HepG2 (cell line): ENCODE results near the gene ALG1L2. TPM values are rescaled to one million over a fixed set of nuclear protein-coding genes. Genes with fewer than 3 reads are reported as not detected.
A peak's percentile ranks its signal among the peaks of the same experiment; 100 is the strongest.

Experiments
- FOXP1 ChIP-seq, 2 experiments: fragments of 450-650 bp in 1 of 2; IDR thresholded peaks; 2 replicates each; pipeline ENCODE4 v1.6.1; 2017 to 2018; ENCODE audit warnings: antibody characterized with exemption in 1 of 2
- GZF1 ChIP-seq: sonication (generic); formaldehyde crosslinking; IDR thresholded peaks from 2 replicates; pipeline ENCODE4 v1.5.1; 2020; ENCODE audit warnings: mild to moderate bottlenecking, missing genetic modification reagents
- MIXL1 ChIP-seq: IDR thresholded peaks from 2 replicates; pipeline ENCODE4 v1.6.1; 2016
- MXI1 ChIP-seq: IDR thresholded peaks from 3 replicates; pipeline ENCODE4 v1.6.1; 2012; ENCODE audit warnings: low read depth, low read length, inconsistent platforms, borderline replicate concordance
- POLR2G ChIP-seq: fragments of 200-400 bp; formaldehyde crosslinking; IDR thresholded peaks from 2 replicates; pipeline ENCODE4 v1.6.1; 2018; ENCODE audit warnings: mild to moderate bottlenecking, low read depth, low read length, moderate library complexity
- ZFP36L1 ChIP-seq: sonication (generic); formaldehyde crosslinking; IDR thresholded peaks from 2 replicates; pipeline ENCODE4 v1.8.0; 2022; ENCODE audit warnings: mild to moderate bottlenecking, missing genetic modification reagents, moderate library complexity
- ZNF484 ChIP-seq: sonication (generic); formaldehyde crosslinking; IDR thresholded peaks from 2 replicates; pipeline ENCODE4 v1.5.1; 2020; ENCODE audit warnings: mild to moderate bottlenecking, low read depth, missing genetic modification reagents, borderline replicate concordance
- ZNF784 ChIP-seq: sonication (generic); formaldehyde crosslinking; IDR thresholded peaks from 2 replicates; pipeline ENCODE4 v1.5.1; 2020; ENCODE audit warnings: missing genetic modification reagents, mild to moderate bottlenecking, borderline replicate concordance
- polyA plus RNA-seq, 8 experiments: library from polyadenylated mRNA; depleted of rRNA in 3 of 8; stranded (reverse) in 7 of 8; unstranded in 1 of 8; fragments of >200 nt; fragmentation: Illumina TruSeq in 4 of 8; extraction: Trizol in 4 of 8; gene quantifications; 2 replicates each; pipeline versions ENCODE4 v1.2.1 to v1.2.3, GENCODE V29; 2011 to 2016; ENCODE audit warnings: low read depth in 4 of 8, missing spikeins in 1 of 8, mixed read lengths in 1 of 8; ENCODE audit not compliant: insufficient read depth in 1 of 8
- total RNA-seq, 5 experiments: library from RNA; depleted of rRNA; stranded (reverse); fragments of >200 nt; fragmentation: Illumina TruSeq; extraction: Trizol; gene quantifications; 2 replicates each; pipeline ENCODE4 v1.2.3, GENCODE V29; 2016; ENCODE audit warnings: low read depth in 1 of 5
- TF ChIP-seq, protein P1 (sequence below): sonication (generic); formaldehyde crosslinking; IDR thresholded peaks from 2 replicates; pipeline ENCODE4 v1.5.1; 2020; ENCODE audit warnings: mild to moderate bottlenecking, missing genetic modification reagents, moderate library complexity
- TF ChIP-seq, protein P2 (sequence below), 2 experiments: sonication (generic) in 1 of 2; formaldehyde crosslinking in 1 of 2; IDR thresholded peaks; 2 replicates each; pipeline versions ENCODE4 v1.4.0 to v1.6.1; 2018 to 2020; ENCODE audit warnings: missing genetic modification reagents in 2 of 2, borderline replicate concordance in 1 of 2, low read depth in 1 of 2, mild to moderate bottlenecking in 1 of 2, missing biosample characterization in 1 of 2
- TF ChIP-seq, protein P3 (sequence below): sonication (generic); formaldehyde crosslinking; IDR thresholded peaks from 2 replicates; pipeline ENCODE4 v1.4.0; 2020; ENCODE audit warnings: missing genetic modification reagents, low read depth, mild to moderate bottlenecking, borderline replicate concordance
- TF ChIP-seq, protein P4 (sequence below): IDR thresholded peaks from 2 replicates; pipeline ENCODE4 v1.6.1; 2018; ENCODE audit warnings: missing genetic modification reagents, mild to moderate bottlenecking, missing compliant biosample characterization
- TF ChIP-seq, protein P5 (sequence below): sonication (generic); formaldehyde crosslinking; IDR thresholded peaks from 2 replicates; pipeline ENCODE4 v1.5.0; 2020; ENCODE audit warnings: mild to moderate bottlenecking, missing genetic modification reagents
- TF ChIP-seq, protein P6 (sequence below): sonication (generic); formaldehyde crosslinking; IDR thresholded peaks from 2 replicates; pipeline ENCODE4 v1.8.1; 2023; ENCODE audit warnings: mild to moderate bottlenecking, missing genetic modification reagents

Gene ALG1L2
- total and polyA plus RNA-seq, 2 of the 13 experiments (the other 11 are each of a cell fraction or from before 2014, with no cell fraction given) = 0.13 to 0.55 TPM

- TF ChIP-seq, protein P1, sequence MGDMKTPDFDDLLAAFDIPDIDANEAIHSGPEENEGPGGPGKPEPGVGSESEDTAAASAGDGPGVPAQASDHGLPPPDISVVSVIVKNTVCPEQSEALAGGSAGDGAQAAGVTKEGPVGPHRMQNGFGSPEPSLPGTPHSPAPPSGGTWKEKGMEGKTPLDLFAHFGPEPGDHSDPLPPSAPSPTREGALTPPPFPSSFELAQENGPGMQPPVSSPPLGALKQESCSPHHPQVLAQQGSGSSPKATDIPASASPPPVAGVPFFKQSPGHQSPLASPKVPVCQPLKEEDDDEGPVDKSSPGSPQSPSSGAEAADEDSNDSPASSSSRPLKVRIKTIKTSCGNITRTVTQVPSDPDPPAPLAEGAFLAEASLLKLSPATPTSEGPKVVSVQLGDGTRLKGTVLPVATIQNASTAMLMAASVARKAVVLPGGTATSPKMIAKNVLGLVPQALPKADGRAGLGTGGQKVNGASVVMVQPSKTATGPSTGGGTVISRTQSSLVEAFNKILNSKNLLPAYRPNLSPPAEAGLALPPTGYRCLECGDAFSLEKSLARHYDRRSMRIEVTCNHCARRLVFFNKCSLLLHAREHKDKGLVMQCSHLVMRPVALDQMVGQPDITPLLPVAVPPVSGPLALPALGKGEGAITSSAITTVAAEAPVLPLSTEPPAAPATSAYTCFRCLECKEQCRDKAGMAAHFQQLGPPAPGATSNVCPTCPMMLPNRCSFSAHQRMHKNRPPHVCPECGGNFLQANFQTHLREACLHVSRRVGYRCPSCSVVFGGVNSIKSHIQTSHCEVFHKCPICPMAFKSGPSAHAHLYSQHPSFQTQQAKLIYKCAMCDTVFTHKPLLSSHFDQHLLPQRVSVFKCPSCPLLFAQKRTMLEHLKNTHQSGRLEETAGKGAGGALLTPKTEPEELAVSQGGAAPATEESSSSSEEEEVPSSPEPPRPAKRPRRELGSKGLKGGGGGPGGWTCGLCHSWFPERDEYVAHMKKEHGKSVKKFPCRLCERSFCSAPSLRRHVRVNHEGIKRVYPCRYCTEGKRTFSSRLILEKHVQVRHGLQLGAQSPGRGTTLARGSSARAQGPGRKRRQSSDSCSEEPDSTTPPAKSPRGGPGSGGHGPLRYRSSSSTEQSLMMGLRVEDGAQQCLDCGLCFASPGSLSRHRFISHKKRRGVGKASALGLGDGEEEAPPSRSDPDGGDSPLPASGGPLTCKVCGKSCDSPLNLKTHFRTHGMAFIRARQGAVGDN (CRISPR knock-in tag) = peak; percentile 82
- TF ChIP-seq FOXP1 (IDR thresholded peaks at IDR 0.05) = no peak
- no peak for TF ChIP-seq FOXP1 (CRISPR knock-in tag; IDR thresholded peaks at IDR 0.05)
- TF ChIP-seq POLR2G = peak; percentile 68
- TF ChIP-seq, protein P2, sequence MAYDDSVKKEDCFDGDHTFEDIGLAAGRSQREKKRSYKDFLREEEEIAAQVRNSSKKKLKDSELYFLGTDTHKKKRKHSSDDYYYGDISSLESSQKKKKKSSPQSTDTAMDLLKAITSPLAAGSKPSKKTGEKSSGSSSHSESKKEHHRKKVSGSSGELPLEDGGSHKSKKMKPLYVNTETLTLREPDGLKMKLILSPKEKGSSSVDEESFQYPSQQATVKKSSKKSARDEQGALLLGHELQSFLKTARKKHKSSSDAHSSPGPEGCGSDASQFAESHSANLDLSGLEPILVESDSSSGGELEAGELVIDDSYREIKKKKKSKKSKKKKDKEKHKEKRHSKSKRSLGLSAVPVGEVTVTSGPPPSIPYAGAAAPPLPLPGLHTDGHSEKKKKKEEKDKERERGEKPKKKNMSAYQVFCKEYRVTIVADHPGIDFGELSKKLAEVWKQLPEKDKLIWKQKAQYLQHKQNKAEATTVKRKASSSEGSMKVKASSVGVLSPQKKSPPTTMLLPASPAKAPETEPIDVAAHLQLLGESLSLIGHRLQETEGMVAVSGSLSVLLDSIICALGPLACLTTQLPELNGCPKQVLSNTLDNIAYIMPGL (CRISPR knock-in tag; IDR thresholded peaks at IDR 0.05; ENCODE audit: borderline replicate concordance in 1 of 2, low read depth in 1 of 2) = 0 out of 4 replicates have a peak, but pooled peaks of 1 of the 2 experiments have one; percentile 38
- TF ChIP-seq, protein P3, sequence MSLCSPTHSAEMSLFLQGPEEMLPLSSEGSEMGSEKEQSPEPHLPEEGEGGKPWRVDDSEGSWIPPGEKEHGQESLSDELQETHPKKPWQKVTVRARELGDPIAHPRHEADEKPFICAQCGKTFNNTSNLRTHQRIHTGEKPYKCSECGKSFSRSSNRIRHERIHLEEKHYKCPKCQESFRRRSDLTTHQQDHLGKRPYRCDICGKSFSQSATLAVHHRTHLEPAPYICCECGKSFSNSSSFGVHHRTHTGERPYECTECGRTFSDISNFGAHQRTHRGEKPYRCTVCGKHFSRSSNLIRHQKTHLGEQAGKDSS (CRISPR knock-in tag) = no peak
- TF ChIP-seq, protein P4, sequence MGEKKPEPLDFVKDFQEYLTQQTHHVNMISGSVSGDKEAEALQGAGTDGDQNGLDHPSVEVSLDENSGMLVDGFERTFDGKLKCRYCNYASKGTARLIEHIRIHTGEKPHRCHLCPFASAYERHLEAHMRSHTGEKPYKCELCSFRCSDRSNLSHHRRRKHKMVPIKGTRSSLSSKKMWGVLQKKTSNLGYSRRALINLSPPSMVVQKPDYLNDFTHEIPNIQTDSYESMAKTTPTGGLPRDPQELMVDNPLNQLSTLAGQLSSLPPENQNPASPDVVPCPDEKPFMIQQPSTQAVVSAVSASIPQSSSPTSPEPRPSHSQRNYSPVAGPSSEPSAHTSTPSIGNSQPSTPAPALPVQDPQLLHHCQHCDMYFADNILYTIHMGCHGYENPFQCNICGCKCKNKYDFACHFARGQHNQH (CRISPR knock-in tag) = no peak; the same call in 1 of the 2 replicates
- no peak for TF ChIP-seq GZF1
- no peak for TF ChIP-seq MIXL1 (CRISPR knock-in tag)
- peak; percentile 41; the same call in 1 of the 2 replicates for TF ChIP-seq ZNF784 (CRISPR knock-in tag)
- TF ChIP-seq MXI1 = peak; percentile 92; the same call in 2 of the 3 replicates
- no peak for TF ChIP-seq ZFP36L1 (CRISPR knock-in tag)
- TF ChIP-seq, protein P5, sequence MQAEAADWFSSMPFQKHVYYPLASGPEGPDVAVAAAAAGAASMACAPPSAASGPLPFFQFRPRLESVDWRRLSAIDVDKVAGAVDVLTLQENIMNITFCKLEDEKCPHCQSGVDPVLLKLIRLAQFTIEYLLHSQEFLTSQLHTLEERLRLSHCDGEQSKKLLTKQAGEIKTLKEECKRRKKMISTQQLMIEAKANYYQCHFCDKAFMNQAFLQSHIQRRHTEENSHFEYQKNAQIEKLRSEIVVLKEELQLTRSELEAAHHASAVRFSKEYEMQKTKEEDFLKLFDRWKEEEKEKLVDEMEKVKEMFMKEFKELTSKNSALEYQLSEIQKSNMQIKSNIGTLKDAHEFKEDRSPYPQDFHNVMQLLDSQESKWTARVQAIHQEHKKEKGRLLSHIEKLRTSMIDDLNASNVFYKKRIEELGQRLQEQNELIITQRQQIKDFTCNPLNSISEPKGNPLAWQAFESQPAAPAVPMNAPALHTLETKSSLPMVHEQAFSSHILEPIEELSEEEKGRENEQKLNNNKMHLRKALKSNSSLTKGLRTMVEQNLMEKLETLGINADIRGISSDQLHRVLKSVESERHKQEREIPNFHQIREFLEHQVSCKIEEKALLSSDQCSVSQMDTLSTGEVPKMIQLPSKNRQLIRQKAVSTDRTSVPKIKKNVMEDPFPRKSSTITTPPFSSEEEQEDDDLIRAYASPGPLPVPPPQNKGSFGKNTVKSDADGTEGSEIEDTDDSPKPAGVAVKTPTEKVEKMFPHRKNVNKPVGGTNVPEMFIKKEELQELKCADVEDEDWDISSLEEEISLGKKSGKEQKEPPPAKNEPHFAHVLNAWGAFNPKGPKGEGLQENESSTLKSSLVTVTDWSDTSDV (CRISPR knock-in tag) = 0 out of 2 replicates have a peak, but pooled peaks have one; percentile 20
- TF ChIP-seq ZNF484 (CRISPR knock-in tag) = no peak
- TF ChIP-seq, protein P6, sequence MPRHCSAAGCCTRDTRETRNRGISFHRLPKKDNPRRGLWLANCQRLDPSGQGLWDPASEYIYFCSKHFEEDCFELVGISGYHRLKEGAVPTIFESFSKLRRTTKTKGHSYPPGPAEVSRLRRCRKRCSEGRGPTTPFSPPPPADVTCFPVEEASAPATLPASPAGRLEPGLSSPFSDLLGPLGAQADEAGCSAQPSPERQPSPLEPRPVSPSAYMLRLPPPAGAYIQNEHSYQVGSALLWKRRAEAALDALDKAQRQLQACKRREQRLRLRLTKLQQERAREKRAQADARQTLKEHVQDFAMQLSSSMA = no peak
Observed at GRCh38 chr3:130111185-130111864, 29.7 kb downstream of the ALG1L2 start (continued).
